Measurements from ENCODE around the gene TRAPPC13.

Gene TRAPPC13

DNA sequence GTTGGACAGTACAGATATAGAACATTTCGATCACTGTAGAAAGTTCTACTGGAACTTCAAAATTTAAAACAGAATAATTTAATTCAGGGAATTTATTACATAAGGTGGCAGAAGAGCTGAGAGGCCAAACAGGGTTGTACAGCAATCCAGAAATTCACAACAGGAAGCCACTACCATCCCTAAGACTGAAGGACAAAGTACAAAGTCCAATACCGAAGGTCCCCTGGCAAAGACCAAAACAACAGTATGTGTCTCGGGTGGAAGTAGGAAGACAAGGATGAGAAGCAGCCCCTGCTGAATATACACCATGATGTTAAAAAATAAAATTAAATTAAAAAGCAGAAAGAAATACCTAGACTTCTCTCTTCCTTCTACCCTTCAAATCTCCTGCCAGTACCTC lies 77.2 kb downstream of the TRAPPC13 start:
- Histone ChIP-seq H3F3A (ENCODE audit: insufficient read depth) (no peaks in the 10 kb centered on the region), H3K4me3 (ENCODE audit: insufficient read depth, low read length, poor library complexity, severe bottlenecking) (no peak overlapping the region), H3K4me2 (ENCODE audit: low read depth, low read length, poor library complexity, severe bottlenecking) (no peak overlapping the region), H3K27me3 (ENCODE audit: low read length) (no peaks in the 10 kb centered on the region), H3K9ac (ENCODE audit: low read length) (no peak overlapping the region), H3K36me3 (ENCODE audit: low read length) (peaks cover 4% of the 10 kb centered on the region; the same call in 1 of the 2 replicates), H4K20me1 (ENCODE audit: low read depth, low read length) (no peaks in the 10 kb centered on the region), H2AFZ (ENCODE audit: low read depth, low read length, severe bottlenecking) (no peak overlapping the region), H3K27ac (ENCODE audit: low read depth, low read length) (no peak overlapping the region), H3K9me2 (replicated peaks; ENCODE audit: insufficient read depth, low read length) (no peaks in the 10 kb centered on the region), H3K79me2 (ENCODE audit: insufficient read depth, low read length) (no peaks in the 10 kb centered on the region), H3K9me3 (ENCODE audit: insufficient read depth, low read length) (no peaks in the 10 kb centered on the region)
- TF ChIP-seq, protein P1, sequence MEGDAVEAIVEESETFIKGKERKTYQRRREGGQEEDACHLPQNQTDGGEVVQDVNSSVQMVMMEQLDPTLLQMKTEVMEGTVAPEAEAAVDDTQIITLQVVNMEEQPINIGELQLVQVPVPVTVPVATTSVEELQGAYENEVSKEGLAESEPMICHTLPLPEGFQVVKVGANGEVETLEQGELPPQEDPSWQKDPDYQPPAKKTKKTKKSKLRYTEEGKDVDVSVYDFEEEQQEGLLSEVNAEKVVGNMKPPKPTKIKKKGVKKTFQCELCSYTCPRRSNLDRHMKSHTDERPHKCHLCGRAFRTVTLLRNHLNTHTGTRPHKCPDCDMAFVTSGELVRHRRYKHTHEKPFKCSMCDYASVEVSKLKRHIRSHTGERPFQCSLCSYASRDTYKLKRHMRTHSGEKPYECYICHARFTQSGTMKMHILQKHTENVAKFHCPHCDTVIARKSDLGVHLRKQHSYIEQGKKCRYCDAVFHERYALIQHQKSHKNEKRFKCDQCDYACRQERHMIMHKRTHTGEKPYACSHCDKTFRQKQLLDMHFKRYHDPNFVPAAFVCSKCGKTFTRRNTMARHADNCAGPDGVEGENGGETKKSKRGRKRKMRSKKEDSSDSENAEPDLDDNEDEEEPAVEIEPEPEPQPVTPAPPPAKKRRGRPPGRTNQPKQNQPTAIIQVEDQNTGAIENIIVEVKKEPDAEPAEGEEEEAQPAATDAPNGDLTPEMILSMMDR (IDR thresholded peaks at IDR 0.05; ENCODE audit: insufficient read depth, low read length, poor library complexity, severe bottlenecking) = no peak
- no peak for TF ChIP-seq EZH2phosphoT487 (conservative IDR thresholded peaks at IDR 0.05; ENCODE audit: low read length)

DNA sequence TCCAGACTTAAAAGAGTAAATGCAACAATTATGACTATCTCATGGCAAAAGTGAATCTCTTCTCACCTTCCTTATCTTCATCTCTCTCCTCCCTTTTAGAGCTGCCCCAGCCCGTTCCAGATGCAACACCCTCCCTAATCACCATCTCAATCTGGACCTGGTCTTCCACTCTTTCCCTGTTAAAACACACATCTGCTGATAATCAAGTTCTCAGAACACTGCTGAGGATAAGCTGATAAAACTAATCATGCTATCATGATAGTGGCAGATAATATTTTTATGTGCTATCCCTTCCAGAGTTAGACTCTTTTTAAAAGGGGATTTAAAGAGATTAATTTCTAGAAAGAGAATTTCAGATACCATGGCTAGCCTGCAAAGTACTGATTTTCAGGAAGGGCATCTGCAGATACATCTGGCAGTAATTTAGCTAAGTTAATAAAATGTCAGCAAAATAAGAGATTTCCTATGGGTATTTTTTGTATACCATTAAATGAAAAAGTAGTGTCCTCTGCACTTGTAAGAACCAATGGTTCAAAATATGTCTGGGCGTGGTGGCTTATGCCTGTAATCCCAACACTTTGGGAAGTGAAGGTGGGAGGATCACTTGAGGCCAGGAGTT lies 79.9 kb downstream of the TRAPPC13 start:
- TF ChIP-seq, protein P1 (IDR thresholded peaks at IDR 0.05; ENCODE audit: insufficient read depth, low read length, poor library complexity, severe bottlenecking) = no peak
- no peak for TF ChIP-seq EZH2phosphoT487 (conservative IDR thresholded peaks at IDR 0.05; ENCODE audit: low read length)
- H3K9me3 ChIP-seq (ENCODE audit: insufficient read depth, low read length) = no peaks in the 10 kb centered on the region
- no peak overlapping the region for H3K9ac ChIP-seq (ENCODE audit: low read length)
- H3F3A ChIP-seq (ENCODE audit: insufficient read depth) = no peaks in the 10 kb centered on the region
- no peaks in the 10 kb centered on the region for H3K79me2 ChIP-seq (ENCODE audit: insufficient read depth, low read length)
- no peaks in the 10 kb centered on the region for H4K20me1 ChIP-seq (ENCODE audit: low read depth, low read length)
- no peak overlapping the region for H3K27ac ChIP-seq (ENCODE audit: low read depth, low read length)
- H3K4me3 ChIP-seq (ENCODE audit: insufficient read depth, low read length, poor library complexity, severe bottlenecking) = no peak overlapping the region
- no peaks in the 10 kb centered on the region; the same call in 1 of the 2 replicates for H3K36me3 ChIP-seq (ENCODE audit: low read length)
- H3K4me2 ChIP-seq (ENCODE audit: low read depth, low read length, poor library complexity, severe bottlenecking) = no peak overlapping the region
- H3K27me3 ChIP-seq (ENCODE audit: low read length) = no peaks in the 10 kb centered on the region
- no peaks in the 10 kb centered on the region for H3K9me2 ChIP-seq (replicated peaks; ENCODE audit: insufficient read depth, low read length)
- no peak overlapping the region for H2AFZ ChIP-seq (ENCODE audit: low read depth, low read length, severe bottlenecking)

DNA sequence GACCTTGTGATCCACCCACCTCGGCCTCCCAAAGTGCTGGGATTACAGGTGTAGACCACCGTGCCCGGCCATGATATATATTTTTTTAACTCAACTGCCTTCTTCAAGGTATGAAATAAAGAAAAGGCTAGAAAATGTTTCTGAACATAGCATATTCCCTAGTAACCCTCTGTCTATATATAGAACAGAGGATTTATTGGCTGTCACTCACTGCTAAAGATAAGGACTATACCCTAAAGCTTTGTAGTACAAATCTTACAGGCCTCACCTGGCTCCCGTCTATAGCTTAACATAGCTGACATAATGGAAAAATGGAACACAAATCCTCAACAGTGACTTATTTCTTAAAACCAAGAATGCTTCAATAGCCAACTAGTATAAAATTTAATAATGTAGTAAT lies 82.8 kb downstream of the TRAPPC13 start:
- no peaks in the 10 kb centered on the region for H3F3A ChIP-seq (ENCODE audit: insufficient read depth)
- H3K36me3 ChIP-seq (ENCODE audit: low read length) = no peaks in the 10 kb centered on the region; the same call in 1 of the 2 replicates
- H3K27me3 ChIP-seq (ENCODE audit: low read length) = no peaks in the 10 kb centered on the region
- no peak overlapping the region for H3K9ac ChIP-seq (ENCODE audit: low read length)
- TF ChIP-seq, protein P1 (IDR thresholded peaks at IDR 0.05; ENCODE audit: insufficient read depth, low read length, poor library complexity, severe bottlenecking) = no peak
- no peak for TF ChIP-seq EZH2phosphoT487 (conservative IDR thresholded peaks at IDR 0.05; ENCODE audit: low read length)
- H3K9me2 ChIP-seq (replicated peaks; ENCODE audit: insufficient read depth, low read length) = no peaks in the 10 kb centered on the region
- H2AFZ ChIP-seq (ENCODE audit: low read depth, low read length, severe bottlenecking) = no peak overlapping the region
- no peaks in the 10 kb centered on the region for H4K20me1 ChIP-seq (ENCODE audit: low read depth, low read length)
- no peaks in the 10 kb centered on the region for H3K79me2 ChIP-seq (ENCODE audit: insufficient read depth, low read length)
- no peak overlapping the region for H3K4me3 ChIP-seq (ENCODE audit: insufficient read depth, low read length, poor library complexity, severe bottlenecking)
- H3K27ac ChIP-seq (ENCODE audit: low read depth, low read length) = no peak overlapping the region
- no peaks in the 10 kb centered on the region for H3K9me3 ChIP-seq (ENCODE audit: insufficient read depth, low read length)
- no peak overlapping the region for H3K4me2 ChIP-seq (ENCODE audit: low read depth, low read length, poor library complexity, severe bottlenecking)
